A673 (cell line): ENCODE data around the gene MOCS3. TPM values are rescaled to one million over a fixed set of nuclear protein-coding genes. Genes with fewer than 3 reads are reported as not detected.

Experiments
- BruUV-seq: library from RNA; stranded (reverse); fragments of 400-500 nt; replicated peaks from 2 replicates; lab custom pipeline; 2021; lab: Mats Ljungman, UMichigan
- CTCF ChIA-PET: fragments of 300-600 bp; sonication (Branson Sonifier 250); formaldehyde crosslinking; loops from one replicate; lab custom pipeline; 2022; ENCODE audit warnings: antibody characterized with exemption; lab: Charles Lee
- POLR2A ChIA-PET: fragments of 300-600 bp; sonication (Branson Sonifier 250); formaldehyde crosslinking; loops from one replicate; lab custom pipeline; 2022; ENCODE audit warnings: antibody characterized with exemption; ENCODE audit not compliant: low non-redundant PET; lab: Charles Lee
- DNase-seq: peaks from one replicate; pipeline ENCODE4 v3.0.0-alpha.2; 2015; ENCODE audit warnings: low spot score
- H3K27ac ChIP-seq: fragments of 200-600 bp; sonication (generic); 2 replicates; pipeline ENCODE4 v1.5.1; 2016; ENCODE audit warnings: mixed run types, low read depth, mild to moderate bottlenecking, mixed read lengths, antibody characterized with exemption, low read length; ENCODE audit not compliant: poor library complexity, severe bottlenecking
- H3K27me3 ChIP-seq: fragments of 200-600 bp; sonication (generic); replicated peaks from 2 replicates; pipeline ENCODE4 v1.6.1; 2017; ENCODE audit warnings: mixed run types, low read depth, mild to moderate bottlenecking, mixed read lengths, antibody characterized with exemption, low read length; ENCODE audit not compliant: insufficient read depth, poor library complexity
- H3K36me3 ChIP-seq: fragments of 200-600 bp; sonication (generic); 2 replicates; pipeline ENCODE4 v1.6.1; 2016; ENCODE audit warnings: mixed run types, mild to moderate bottlenecking, mixed read lengths, antibody characterized with exemption, low read length; ENCODE audit not compliant: insufficient read depth, poor library complexity, severe bottlenecking
- H3K4me1 ChIP-seq: fragments of 200-600 bp; sonication (generic); 2 replicates; pipeline ENCODE4 v1.6.1; 2017; ENCODE audit warnings: mixed run types, mild to moderate bottlenecking, mixed read lengths, antibody characterized with exemption, low read length; ENCODE audit not compliant: insufficient read depth, poor library complexity, severe bottlenecking
- H3K4me3 ChIP-seq: fragments of 200-600 bp; sonication (generic); 2 replicates; pipeline ENCODE4 v1.5.1; 2016; ENCODE audit warnings: low read depth, mixed run types, mild to moderate bottlenecking, mixed read lengths, low read length; ENCODE audit not compliant: poor library complexity, severe bottlenecking
- H3K9me3 ChIP-seq: fragments of 200-600 bp; sonication (generic); 2 replicates; pipeline ENCODE4 v1.6.1; 2016; ENCODE audit warnings: mixed run types, low read depth, mild to moderate bottlenecking, mixed read lengths, antibody characterized with exemption, low read length; ENCODE audit not compliant: poor library complexity, severe bottlenecking
- CTCF ChIP-seq: fragments of 300-800, 200-600 bp; sonication (generic); conservative IDR thresholded peaks from 2 replicates; pipeline ENCODE4 v1.5.1; 2017; ENCODE audit warnings: low read depth, mild to moderate bottlenecking, antibody characterized with exemption, low read length, moderate library complexity, mixed read lengths
- EZH2 ChIP-seq: fragments of 200-600 bp; sonication (generic); IDR thresholded peaks from 2 replicates; pipeline ENCODE4 v1.6.1; 2017; ENCODE audit warnings: borderline replicate concordance, low read depth, mild to moderate bottlenecking, mixed read lengths, antibody characterized with exemption, low read length; ENCODE audit not compliant: poor library complexity, severe bottlenecking
- intact Hi-C: fragments of 100-400 bp; cut with micrococcal nuclease; formaldehyde crosslinking; loops from one replicate; pipeline ENCODE4 v1.10.0; 2022; ENCODE audit not compliant: unreplicated experiment
- total RNA-seq: library from RNA; stranded (reverse); gene quantifications from 2 replicates; pipeline ENCODE4 v1.2.3, GENCODE V29; 2021

The MOCS3 gene
- total RNA-seq, 1 experiment from 2014 or later = 5.9 TPM

GRCh38 chr20:50929299-50930138 lies 29.1 kb upstream of the MOCS3 start:
- intact Hi-C loops = loop anchor here (5.0 kb wide), 2 partner anchors 112 to 137 kb away; no protein-coding TSS in a partner anchor
- Histone ChIP-seq H3K27me3 (no peaks in the 10 kb centered on the region), H3K36me3 (peaks cover 61% of the 10 kb centered on the region), H3K4me3 (peak overlapping the region; percentile 64), H3K9me3 (no peaks in the 10 kb centered on the region), H3K27ac (peak overlapping the region; percentile 82), H3K4me1 (peaks cover 43% of the 10 kb centered on the region)
- peak; percentile 99 for DNase-seq
- TSS peak; percentile 48 for BruUV-seq
- ChIA-PET CTCF (interaction anchor here (0.5 to 3.5 kb wide), 7 partner anchors 15 to 233 kb away, joined by 3 to 22 read pairs (median 3); partner anchors contain the start of genes BCAS4 and MOCS3), POLR2A (interaction anchor here (0.7 kb wide), 2 partner anchors 22 to 632 kb away, joined by 3 read pairs; no protein-coding TSS in a partner anchor)
- no peak for TF ChIP-seq EZH2
- peak; percentile 100 for TF ChIP-seq CTCF

GRCh38 chr20:50930139-50930975 lies 28.3 kb upstream of the MOCS3 start:
- Histone ChIP-seq H3K36me3 (peaks cover 61% of the 10 kb centered on the region), H3K9me3 (no peaks in the 10 kb centered on the region), H3K27ac (peak overlapping the region; percentile 94), H3K27me3 (no peaks in the 10 kb centered on the region), H3K4me1 (peaks cover 43% of the 10 kb centered on the region), H3K4me3 (peak overlapping the region; percentile 64)
- TF ChIP-seq CTCF = no peak
- TF ChIP-seq EZH2 = no peak
- intact Hi-C loops = no loop called here
- DNase-seq = peak; percentile 30
- BruUV-seq = no TSS peak
- ChIA-PET CTCF (interaction anchor here (0.6 to 3.5 kb wide), 6 partner anchors 28 to 753 kb away, joined by 3 to 22 read pairs (median 5); partner anchors contain the start of genes BCAS4, DPM1 and MOCS3), POLR2A (interaction anchor here (0.6 to 0.7 kb wide), 2 partner anchors 22 to 69 kb away, joined by 3 to 4 read pairs; no protein-coding TSS in a partner anchor)

GRCh38 chr20:50930976-50931305 lies 27.7 kb upstream of the MOCS3 start:
- ChIA-PET CTCF (interaction anchor here (0.6 to 3.5 kb wide), 5 partner anchors 27 to 752 kb away, joined by 3 to 22 read pairs (median 7); partner anchors contain the start of genes BCAS4, DPM1 and MOCS3), POLR2A (interaction anchor here (0.6 kb wide), 2 partner anchors 9 to 69 kb away, joined by 4 to 6 read pairs; no protein-coding TSS in a partner anchor)
- TF ChIP-seq EZH2 = no peak
- H3K36me3 ChIP-seq = peaks cover 61% of the 10 kb centered on the region
- H3K9me3 ChIP-seq = no peaks in the 10 kb centered on the region
- intact Hi-C loops = no loop called here
- no TSS peak for BruUV-seq
- peak overlapping the region; percentile 94 for H3K27ac ChIP-seq
- H3K4me1 ChIP-seq = peaks cover 44% of the 10 kb centered on the region
- DNase-seq = no peak
- H3K27me3 ChIP-seq = no peaks in the 10 kb centered on the region
- peak overlapping the region; percentile 64 for H3K4me3 ChIP-seq
